WERI-Rb-1 (cell line): ENCODE measurements around the gene DIPK1B.
A peak's percentile ranks its signal among the peaks of the same experiment; 100 is the strongest.

Experiments
- DNase-seq: peaks from one replicate; pipeline ENCODE4 v3.0.0-alpha.2; 2020
- H3K27ac ChIP-seq: fragments of 250-450 bp; sonication (Bioruptor Pico); 2 replicates; pipeline ENCODE4 v1.5.1; 2020; ENCODE audit warnings: mild to moderate bottlenecking, moderate library complexity
- H3K27me3 ChIP-seq: fragments of 250-450 bp; sonication (Bioruptor Pico); 2 replicates; pipeline ENCODE4 v1.5.1; 2021; ENCODE audit warnings: mild to moderate bottlenecking, low read depth, moderate library complexity; ENCODE audit not compliant: insufficient read depth, severe bottlenecking
- H3K36me3 ChIP-seq: fragments of 250-450 bp; sonication (Bioruptor Pico); 2 replicates; pipeline ENCODE4 v1.5.1; 2020; ENCODE audit warnings: mild to moderate bottlenecking, moderate library complexity
- H3K4me3 ChIP-seq: 2 replicates; pipeline ENCODE4 v1.5.1; 2011; ENCODE audit warnings: low read depth, mild to moderate bottlenecking, control low read depth, low read length
- H3K9me3 ChIP-seq: fragments of 250-450 bp; sonication (Bioruptor Pico); 2 replicates; pipeline ENCODE4 v1.5.1; 2021; ENCODE audit warnings: mild to moderate bottlenecking, moderate library complexity; ENCODE audit not compliant: severe bottlenecking
- TF ChIP-seq, protein P1 (sequence below): IDR thresholded peaks from 2 replicates; pipeline ENCODE4 v1.5.1; 2011; ENCODE audit warnings: low read depth, mild to moderate bottlenecking, control low read depth, inconsistent platforms, low read length

The DIPK1B gene

DNA sequence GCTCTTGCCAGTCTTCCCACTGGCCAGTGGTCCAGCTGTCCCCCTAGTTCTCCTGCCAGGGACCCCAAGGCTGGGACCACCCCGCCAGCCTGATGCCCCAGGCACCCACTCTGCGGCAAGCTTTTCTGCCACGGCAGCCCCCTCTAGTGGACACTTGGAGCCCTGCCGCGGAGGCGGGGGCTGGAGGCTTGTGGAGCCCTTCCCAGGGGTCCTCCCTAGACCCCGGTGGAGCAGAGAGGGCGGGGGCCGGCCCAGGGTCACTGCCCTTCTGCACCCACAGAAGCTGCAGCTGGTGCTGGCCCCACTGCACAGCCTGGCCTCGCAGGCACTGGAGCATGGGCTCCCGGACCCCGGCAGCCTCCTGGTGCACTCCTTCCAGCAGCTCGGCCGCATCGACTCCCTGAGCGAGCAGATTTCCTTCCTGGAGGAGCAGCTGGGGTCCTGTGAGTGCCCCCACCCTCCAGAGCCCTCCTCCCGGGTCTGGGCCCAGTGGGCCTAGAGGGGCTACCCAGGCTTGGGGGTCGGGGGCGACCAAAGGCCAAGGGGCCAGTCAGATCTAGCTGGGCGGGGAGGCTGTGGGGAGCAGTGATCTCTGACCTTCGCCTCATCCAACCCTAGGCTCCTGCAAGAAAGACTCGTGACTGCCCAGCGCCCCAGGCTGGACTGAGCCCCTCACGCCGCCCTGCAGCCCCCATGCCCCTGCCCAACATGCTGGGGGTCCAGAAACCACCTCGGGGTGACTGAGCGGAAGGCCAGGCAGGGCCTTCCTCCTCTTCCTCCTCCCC, 40.5 kb upstream of the DIPK1B start:
- no peaks in the 10 kb centered on the region for H3K27me3 ChIP-seq
- peaks cover 24% of the 10 kb centered on the region for H3K36me3 ChIP-seq
- H3K9me3 ChIP-seq = no peaks in the 10 kb centered on the region
- TF ChIP-seq, protein P1, sequence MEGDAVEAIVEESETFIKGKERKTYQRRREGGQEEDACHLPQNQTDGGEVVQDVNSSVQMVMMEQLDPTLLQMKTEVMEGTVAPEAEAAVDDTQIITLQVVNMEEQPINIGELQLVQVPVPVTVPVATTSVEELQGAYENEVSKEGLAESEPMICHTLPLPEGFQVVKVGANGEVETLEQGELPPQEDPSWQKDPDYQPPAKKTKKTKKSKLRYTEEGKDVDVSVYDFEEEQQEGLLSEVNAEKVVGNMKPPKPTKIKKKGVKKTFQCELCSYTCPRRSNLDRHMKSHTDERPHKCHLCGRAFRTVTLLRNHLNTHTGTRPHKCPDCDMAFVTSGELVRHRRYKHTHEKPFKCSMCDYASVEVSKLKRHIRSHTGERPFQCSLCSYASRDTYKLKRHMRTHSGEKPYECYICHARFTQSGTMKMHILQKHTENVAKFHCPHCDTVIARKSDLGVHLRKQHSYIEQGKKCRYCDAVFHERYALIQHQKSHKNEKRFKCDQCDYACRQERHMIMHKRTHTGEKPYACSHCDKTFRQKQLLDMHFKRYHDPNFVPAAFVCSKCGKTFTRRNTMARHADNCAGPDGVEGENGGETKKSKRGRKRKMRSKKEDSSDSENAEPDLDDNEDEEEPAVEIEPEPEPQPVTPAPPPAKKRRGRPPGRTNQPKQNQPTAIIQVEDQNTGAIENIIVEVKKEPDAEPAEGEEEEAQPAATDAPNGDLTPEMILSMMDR = peak; percentile 88
- DNase-seq = peak; percentile 62
- H3K27ac ChIP-seq = peak overlapping the region; percentile 34; the same call in 1 of the 2 replicates
- H3K4me3 ChIP-seq = no peak overlapping the region

DNA sequence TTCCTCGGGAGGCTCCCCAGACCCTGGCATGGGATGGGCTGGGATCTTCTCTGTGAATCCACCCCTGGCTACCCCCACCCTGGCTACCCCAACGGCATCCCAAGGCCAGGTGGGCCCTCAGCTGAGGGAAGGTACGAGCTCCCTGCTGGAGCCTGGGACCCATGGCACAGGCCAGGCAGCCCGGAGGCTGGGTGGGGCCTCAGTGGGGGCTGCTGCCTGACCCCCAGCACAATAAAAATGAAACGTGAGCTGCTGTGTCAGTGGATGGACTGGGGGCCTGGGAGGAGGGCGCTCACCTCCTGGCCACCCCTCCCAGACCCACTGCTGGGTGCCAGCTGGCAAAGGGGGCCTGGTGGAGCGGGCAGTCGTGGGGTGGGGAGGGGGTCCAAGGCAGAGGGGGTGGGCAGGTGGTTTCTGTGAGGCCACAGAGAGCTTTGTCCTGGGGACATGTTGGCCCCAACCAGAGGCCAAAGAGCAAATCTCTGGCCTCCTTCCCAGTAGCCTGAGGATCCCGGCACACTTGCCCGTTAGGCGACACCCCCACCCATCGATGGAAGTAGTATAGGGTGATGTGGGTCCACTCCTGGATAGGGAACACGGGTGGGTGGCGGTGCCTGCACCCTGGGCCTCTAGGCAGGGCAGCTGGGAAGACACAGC, 39.8 kb upstream of the DIPK1B start:
- TF ChIP-seq, protein P1 = no peak
- Histone ChIP-seq H3K36me3 (peaks cover 24% of the 10 kb centered on the region), H3K27ac (no peak overlapping the region; the same call in 1 of the 2 replicates), H3K4me3 (no peak overlapping the region), H3K9me3 (no peaks in the 10 kb centered on the region), H3K27me3 (no peaks in the 10 kb centered on the region)
- no peak for DNase-seq

DNA sequence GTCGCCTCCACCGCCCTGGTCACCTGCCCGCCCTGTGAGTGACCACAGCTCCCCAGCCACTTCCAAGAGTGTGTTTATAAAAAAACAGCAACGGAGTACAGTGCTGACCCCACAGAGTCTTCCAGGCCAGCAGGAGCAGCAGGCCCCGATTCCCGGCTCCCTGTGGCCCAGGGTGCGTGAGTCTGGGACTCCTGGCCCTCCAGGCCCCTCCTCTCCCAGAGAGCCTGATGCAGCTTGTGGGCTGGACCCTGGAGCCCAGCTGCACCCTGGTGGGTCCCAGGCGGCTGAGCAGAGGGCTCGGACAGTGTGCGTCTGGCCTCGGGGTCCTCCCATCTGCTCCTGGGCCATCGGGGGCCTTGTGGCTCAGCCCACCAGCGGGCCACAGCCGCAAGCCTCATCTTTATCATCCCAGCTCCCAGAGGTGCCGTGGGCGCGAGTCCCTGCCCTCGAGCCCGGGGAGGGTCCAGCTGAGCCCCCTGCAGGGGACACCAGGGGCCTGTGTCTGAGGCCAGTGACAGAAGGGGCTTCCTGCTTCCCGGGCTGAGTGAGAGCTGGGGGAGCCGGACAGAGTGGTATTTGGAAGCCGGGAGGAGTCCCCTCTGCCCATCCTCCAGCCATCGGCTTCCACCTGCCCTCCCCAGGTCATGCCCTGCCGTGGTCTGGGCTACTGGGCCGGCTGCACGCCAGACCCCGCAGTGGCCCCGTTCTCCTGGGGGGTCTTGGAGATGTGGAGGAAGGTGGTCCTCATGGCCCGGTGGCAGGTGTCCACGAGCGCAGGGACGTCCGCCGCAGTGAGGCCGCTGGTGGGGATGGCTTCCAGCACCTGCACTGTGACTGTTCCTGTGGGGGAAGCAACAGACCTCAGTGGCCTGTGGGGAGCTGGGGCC, 39.0 kb upstream of the DIPK1B start:
- TF ChIP-seq, protein P1 = no peak
- DNase-seq = no peak
- peaks cover 24% of the 10 kb centered on the region for H3K36me3 ChIP-seq

DNA sequence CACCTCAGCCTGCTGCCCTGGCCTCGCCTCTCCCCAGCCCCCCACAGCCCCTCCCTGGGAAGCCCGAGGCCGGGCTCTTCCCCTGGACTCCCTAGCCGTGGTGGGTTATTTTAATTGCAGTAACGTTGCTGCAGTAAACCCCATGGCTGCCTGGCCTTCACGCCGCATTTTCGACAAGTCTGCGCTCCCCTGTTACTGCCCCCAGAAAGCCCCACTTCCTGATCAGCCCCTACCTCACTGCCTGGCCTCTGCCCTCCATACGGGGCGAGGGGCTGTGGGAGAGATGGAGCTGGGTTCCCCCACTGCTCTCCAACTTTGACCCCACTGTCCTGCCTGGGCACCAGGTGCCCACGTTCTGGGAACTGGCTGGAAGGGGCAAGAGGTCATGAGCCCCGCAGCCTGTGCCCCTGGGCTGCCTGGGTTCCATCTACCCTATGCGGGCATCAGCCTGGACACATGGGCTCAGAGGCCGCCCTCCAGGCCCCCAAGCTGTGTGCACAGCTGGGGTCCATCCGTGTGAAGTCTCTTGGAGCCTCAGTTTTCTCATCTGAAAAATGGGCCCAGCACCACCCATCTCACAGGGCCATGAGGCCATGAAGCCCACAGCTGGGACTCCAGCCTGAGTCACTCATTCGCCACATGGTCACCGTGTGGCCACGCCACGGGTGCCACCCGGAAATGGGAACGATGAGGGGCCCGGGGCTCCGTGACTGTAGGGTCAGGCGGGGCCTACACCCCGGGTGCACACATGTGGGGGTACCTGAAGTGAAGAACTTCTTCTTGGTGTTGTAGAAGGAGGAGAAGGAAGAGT, 38.2 kb upstream of the DIPK1B start:
- H3K4me3 ChIP-seq = no peak overlapping the region
- peak overlapping the region; percentile 18; the same call in 1 of the 2 replicates for H3K27ac ChIP-seq
- DNase-seq = no peak
- TF ChIP-seq, protein P1 = no peak
- no peaks in the 10 kb centered on the region for H3K9me3 ChIP-seq
- peaks cover 24% of the 10 kb centered on the region for H3K36me3 ChIP-seq
- no peaks in the 10 kb centered on the region for H3K27me3 ChIP-seq

More for the DNA sequence above, 39.0 kb upstream of the DIPK1B start:
- H3K9me3 ChIP-seq = no peaks in the 10 kb centered on the region
- no peaks in the 10 kb centered on the region for H3K27me3 ChIP-seq
- H3K27ac ChIP-seq = no peak overlapping the region; the same call in 1 of the 2 replicates
- H3K4me3 ChIP-seq = no peak overlapping the region

DNA sequence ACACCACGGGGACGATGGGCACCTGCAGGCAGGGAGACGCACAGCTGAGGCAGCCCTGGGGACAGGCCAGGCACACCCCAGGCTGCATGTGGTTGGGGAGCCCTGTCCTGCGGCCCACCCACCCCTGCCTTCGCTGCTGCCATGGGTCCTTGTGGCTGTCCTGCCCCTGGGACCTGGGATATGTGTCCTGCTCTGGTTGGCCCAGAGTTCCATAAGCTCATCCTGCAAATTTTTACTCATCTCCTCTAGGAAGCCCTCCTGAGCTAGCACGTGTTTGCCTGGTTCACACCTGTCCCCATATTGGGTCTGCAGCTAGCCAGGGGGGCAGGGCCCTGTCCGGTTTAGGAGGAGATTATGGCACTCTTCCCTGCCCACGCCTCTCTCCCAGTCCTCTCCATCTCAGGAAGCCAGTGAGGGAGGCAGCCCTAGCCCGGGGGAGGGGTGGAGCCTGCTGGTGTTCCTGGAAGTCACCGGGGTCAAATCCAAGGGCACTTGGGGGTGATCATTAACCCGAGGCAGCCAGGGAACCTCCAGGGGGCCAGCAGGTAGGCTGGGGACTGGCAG, 37.5 kb upstream of the DIPK1B start:
- H3K4me3 ChIP-seq = no peak overlapping the region
- H3K27ac ChIP-seq = peak overlapping the region; percentile 18; the same call in 1 of the 2 replicates
- H3K27me3 ChIP-seq = no peaks in the 10 kb centered on the region
- TF ChIP-seq, protein P1 = no peak
- no peaks in the 10 kb centered on the region for H3K9me3 ChIP-seq
- DNase-seq = peak; percentile 58
- H3K36me3 ChIP-seq = peaks cover 24% of the 10 kb centered on the region
